AG09309 (cell line): ENCODE data around the gene ST3GAL3.

Source experiments
- DNase-seq: peaks from one replicate; pipeline ENCODE4 v3.0.0-alpha.2; 2010; ENCODE audit warnings: low read depth
- H3K4me3 ChIP-seq: 2 replicates; pipeline ENCODE4 v1.5.1; 2011; ENCODE audit warnings: mild to moderate bottlenecking, low read depth, low read length, moderate library complexity; ENCODE audit not compliant: control insufficient read depth
- CTCF ChIP-seq: IDR thresholded peaks from 2 replicates; pipeline ENCODE4 v1.5.1; 2011; ENCODE audit warnings: mild to moderate bottlenecking, low read depth, low read length, inconsistent platforms; ENCODE audit not compliant: insufficient read depth, control insufficient read depth; ENCODE audit errors: missing control alignments

ST3GAL3 gene

GRCh38 chr1:43806183-43806582 lies 98.8 kb downstream of the ST3GAL3 start:
- DNase-seq, result no peak
- no peak for TF ChIP-seq CTCF
- H3K4me3 ChIP-seq, result no peak overlapping the region

GRCh38 chr1:43809097-43809673 lies 101.8 kb downstream of the ST3GAL3 start:
- no peak overlapping the region for H3K4me3 ChIP-seq
- no peak for DNase-seq
- TF ChIP-seq CTCF, result no peak

- no peak for DNase-seq
Observed at GRCh38 chr1:43812579-43812978, 105.2 kb downstream of the ST3GAL3 start.

GRCh38 chr1:43814401-43814800 lies 107.1 kb downstream of the ST3GAL3 start:
- TF ChIP-seq CTCF, result no peak
- DNase-seq, result no peak
- H3K4me3 ChIP-seq, result no peak overlapping the region

More at GRCh38 chr1:43812579-43812978, 105.2 kb downstream of the ST3GAL3 start:
- TF ChIP-seq CTCF, result no peak
- H3K4me3 ChIP-seq, result no peak overlapping the region

GRCh38 chr1:43817304-43817939 lies 110.1 kb downstream of the ST3GAL3 start:
- H3K4me3 ChIP-seq, result no peak overlapping the region
- DNase-seq, result no peak
- no peak for TF ChIP-seq CTCF

GRCh38 chr1:43818691-43819090 lies 111.4 kb downstream of the ST3GAL3 start:
- DNase-seq, result no peak
- H3K4me3 ChIP-seq, result no peak overlapping the region
- no peak for TF ChIP-seq CTCF

GRCh38 chr1:43819357-43819756 lies 112.0 kb downstream of the ST3GAL3 start:
- H3K4me3 ChIP-seq, result no peak overlapping the region
- DNase-seq, result no peak
- TF ChIP-seq CTCF, result no peak
